ENCODE measurements around the gene BPIFB2. TPM values are rescaled to one million over a fixed set of nuclear protein-coding genes. Genes with fewer than 3 reads are reported as not detected.

The BPIFB2 gene
- total RNA-seq, 1 donor from 2014 or later: not detected

GRCh38 chr20:33018169-33018931 is 10.8 kb downstream of the BPIFB2 start:
- FAIRE-seq (no peak), DNase-seq (ENCODE audit: low spot score in 2 of 2) (no peak)

GRCh38 chr20:33019465-33020277 is 12.2 kb downstream of the BPIFB2 start:
- DNase-seq (ENCODE audit: low spot score in 2 of 2): no peak
- no peak for FAIRE-seq

GRCh38 chr20:33020278-33021161 is 13.0 kb downstream of the BPIFB2 start:
- DNase-seq (ENCODE audit: low spot score in 2 of 2) (no peak), FAIRE-seq (no peak)

- DNase-seq (ENCODE audit: low spot score in 2 of 2) (no peak), FAIRE-seq (no peak)
These were observed 14.4 kb downstream of the BPIFB2 start for GRCh38 chr20:33021879-33022278.

- DNase-seq (ENCODE audit: low spot score in 2 of 2): no peak
- FAIRE-seq: no peak
These were observed 14.8 kb downstream of the BPIFB2 start for GRCh38 chr20:33022289-33022688.

GRCh38 chr20:33022694-33023438 is 15.4 kb downstream of the BPIFB2 start:
- no peak for FAIRE-seq
- no peak for DNase-seq (ENCODE audit: low spot score in 2 of 2)

GRCh38 chr20:33023439-33024242 is 16.1 kb downstream of the BPIFB2 start:
- FAIRE-seq (no peak), DNase-seq (ENCODE audit: low spot score in 2 of 2) (no peak)

GRCh38 chr20:33024243-33024560 is 16.7 kb downstream of the BPIFB2 start:
- FAIRE-seq (no peak), DNase-seq (ENCODE audit: low spot score in 2 of 2) (no peak)

- FAIRE-seq (no peak), DNase-seq (ENCODE audit: low spot score in 2 of 2) (no peak)
These were observed 17.3 kb downstream of the BPIFB2 start for GRCh38 chr20:33024609-33025317.

- FAIRE-seq: no peak
These were observed 17.9 kb downstream of the BPIFB2 start for GRCh38 chr20:33025318-33025876.

GRCh38 chr20:33026072-33026778 is 18.7 kb downstream of the BPIFB2 start:
- DNase-seq (ENCODE audit: low spot score in 2 of 2) (no peak), FAIRE-seq (no peak)

More at GRCh38 chr20:33025318-33025876, 17.9 kb downstream of the BPIFB2 start:
- no peak for DNase-seq (ENCODE audit: low spot score in 2 of 2)

- FAIRE-seq (no peak), DNase-seq (ENCODE audit: low spot score in 2 of 2) (no peak)
These were observed 19.6 kb downstream of the BPIFB2 start for GRCh38 chr20:33026779-33027759.

GRCh38 chr20:33027769-33028751 is 20.6 kb downstream of the BPIFB2 start:
- DNase-seq (ENCODE audit: low spot score in 2 of 2): no peak

GRCh38 chr20:33028875-33029274 is 21.4 kb downstream of the BPIFB2 start:
- no peak for FAIRE-seq
- no peak for DNase-seq (ENCODE audit: low spot score in 2 of 2)

More at GRCh38 chr20:33027769-33028751, 20.6 kb downstream of the BPIFB2 start:
- FAIRE-seq: no peak

- DNase-seq (ENCODE audit: low spot score in 2 of 2) (no peak), FAIRE-seq (no peak)
These were observed 22.6 kb downstream of the BPIFB2 start for GRCh38 chr20:33030076-33030475.

Measured in frontal cortex (tissue), 4 donors.